ENCODE results near the gene UGT1A7. TPM values are rescaled to one million over a fixed set of nuclear protein-coding genes. Genes with fewer than 3 reads are reported as not detected.

UGT1A7 gene
- total RNA-seq, 1 experiment from 2014 or later = not detected

- in situ Hi-C loops (cut with HindIII; ENCODE audit: low pct_unique_long_range_greater_than_20kb, low sequenced_read_pairs) = no loop called here
- no peak for DNase-seq (ENCODE audit: low read depth, low spot score)
Measured at GRCh38 chr2:233773854-233774253, 92.2 kb downstream of the UGT1A7 start.

GRCh38 chr2:233775414-233775813 lies 93.7 kb downstream of the UGT1A7 start:
- DNase-seq (ENCODE audit: low read depth, low spot score) = peak; percentile 14

GRCh38 chr2:233778030-233778429 lies 96.3 kb downstream of the UGT1A7 start, which contains the start of gene MROH2A:
MROH2A (plus strand) TSS chr2:233778330; CDS start chr2:233779359, 1,029 bp downstream.
- DNase-seq (ENCODE audit: low read depth, low spot score) = no peak
- in situ Hi-C loops (cut with HindIII; ENCODE audit: low pct_unique_long_range_greater_than_20kb, low sequenced_read_pairs) = no loop called here

More at GRCh38 chr2:233775414-233775813, 93.7 kb downstream of the UGT1A7 start:
- in situ Hi-C loops (cut with HindIII; ENCODE audit: low pct_unique_long_range_greater_than_20kb, low sequenced_read_pairs) = no loop called here

- in situ Hi-C loops (cut with HindIII; ENCODE audit: low pct_unique_long_range_greater_than_20kb, low sequenced_read_pairs) = no loop called here
- no peak for DNase-seq (ENCODE audit: low read depth, low spot score)
Measured at GRCh38 chr2:233779722-233780121, 98.0 kb downstream of the UGT1A7 start.

- in situ Hi-C loops (cut with HindIII; ENCODE audit: low pct_unique_long_range_greater_than_20kb, low sequenced_read_pairs) = no loop called here
- DNase-seq (ENCODE audit: low read depth, low spot score) = no peak
Measured at GRCh38 chr2:233780771-233781170, 99.1 kb downstream of the UGT1A7 start.

GRCh38 chr2:233789554-233789953 lies 107.9 kb downstream of the UGT1A7 start:
- in situ Hi-C loops (cut with HindIII; ENCODE audit: low pct_unique_long_range_greater_than_20kb, low sequenced_read_pairs) = no loop called here
- DNase-seq (ENCODE audit: low read depth, low spot score) = no peak

GRCh38 chr2:233791151-233791882 lies 109.6 kb downstream of the UGT1A7 start:
- in situ Hi-C loops (cut with HindIII; ENCODE audit: low pct_unique_long_range_greater_than_20kb, low sequenced_read_pairs) = no loop called here

GRCh38 chr2:233791883-233792329 lies 110.2 kb downstream of the UGT1A7 start:
- no peak for DNase-seq (ENCODE audit: low read depth, low spot score)
- in situ Hi-C loops (cut with HindIII; ENCODE audit: low pct_unique_long_range_greater_than_20kb, low sequenced_read_pairs) = no loop called here

More at GRCh38 chr2:233791151-233791882, 109.6 kb downstream of the UGT1A7 start:
- no peak for DNase-seq (ENCODE audit: low read depth, low spot score)

- no peak for DNase-seq (ENCODE audit: low read depth, low spot score)
- in situ Hi-C loops (cut with HindIII; ENCODE audit: low pct_unique_long_range_greater_than_20kb, low sequenced_read_pairs) = no loop called here
Measured at GRCh38 chr2:233792720-233793119, 111.0 kb downstream of the UGT1A7 start.

GRCh38 chr2:233793465-233794127 lies 111.9 kb downstream of the UGT1A7 start:
- no peak for DNase-seq (ENCODE audit: low read depth, low spot score)
- in situ Hi-C loops (cut with HindIII; ENCODE audit: low pct_unique_long_range_greater_than_20kb, low sequenced_read_pairs) = no loop called here

GRCh38 chr2:233794128-233794658 lies 112.5 kb downstream of the UGT1A7 start:
- no peak for DNase-seq (ENCODE audit: low read depth, low spot score)
- in situ Hi-C loops (cut with HindIII; ENCODE audit: low pct_unique_long_range_greater_than_20kb, low sequenced_read_pairs) = no loop called here

GRCh38 chr2:233795735-233796171 lies 114.1 kb downstream of the UGT1A7 start:
- DNase-seq (ENCODE audit: low read depth, low spot score) = no peak
- in situ Hi-C loops (cut with HindIII; ENCODE audit: low pct_unique_long_range_greater_than_20kb, low sequenced_read_pairs) = no loop called here

- DNase-seq (ENCODE audit: low read depth, low spot score) = no peak
- in situ Hi-C loops (cut with HindIII; ENCODE audit: low pct_unique_long_range_greater_than_20kb, low sequenced_read_pairs) = no loop called here
Measured at GRCh38 chr2:233796254-233796653, 114.6 kb downstream of the UGT1A7 start.

- in situ Hi-C loops (cut with HindIII; ENCODE audit: low pct_unique_long_range_greater_than_20kb, low sequenced_read_pairs) = no loop called here
- no peak for DNase-seq (ENCODE audit: low read depth, low spot score)
Measured at GRCh38 chr2:233798335-233799086, 116.8 kb downstream of the UGT1A7 start.

- in situ Hi-C loops (cut with HindIII; ENCODE audit: low pct_unique_long_range_greater_than_20kb, low sequenced_read_pairs) = no loop called here
- DNase-seq (ENCODE audit: low read depth, low spot score) = no peak
Measured at GRCh38 chr2:233799087-233799665, 117.5 kb downstream of the UGT1A7 start.

GRCh38 chr2:233799716-233800115 lies 118.0 kb downstream of the UGT1A7 start:
- no peak for DNase-seq (ENCODE audit: low read depth, low spot score)
- in situ Hi-C loops (cut with HindIII; ENCODE audit: low pct_unique_long_range_greater_than_20kb, low sequenced_read_pairs) = no loop called here

GRCh38 chr2:233800208-233800607 lies 118.5 kb downstream of the UGT1A7 start:
- in situ Hi-C loops (cut with HindIII; ENCODE audit: low pct_unique_long_range_greater_than_20kb, low sequenced_read_pairs) = no loop called here

More at GRCh38 chr2:233800208-233800607, 118.5 kb downstream of the UGT1A7 start:
- DNase-seq (ENCODE audit: low read depth, low spot score) = no peak
